Measurements from ENCODE around the gene TAS2R14.

GRCh38 chr12:10967409-10967808, 28.3 kb upstream of the TAS2R14 start:
- TF ChIP-seq CTCF (IDR thresholded peaks at IDR 0.05) (no peak), POLR2A (IDR thresholded peaks at IDR 0.05; ENCODE audit: low read depth) (no peak), POLR2AphosphoS5 (IDR thresholded peaks at IDR 0.05) (no peak), EP300 (IDR thresholded peaks at IDR 0.05) (no peak)
